Adrenal gland (tissue), 12 donors: Measurements from ENCODE around the gene LHCGR. TPM values are rescaled to one million over a fixed set of nuclear protein-coding genes. Genes with fewer than 3 reads are reported as not detected.

Source experiments
- DNase-seq, 7 donors: peaks; one replicate each; pipeline ENCODE4 v3.0.0-alpha.2; 2019 to 2020
- H3K27ac ChIP-seq, 5 donors: fragments of 200-600 bp; sonication (generic) in 4 of 5; 1 replicate in 3 of 5; 2 replicates in 2 of 5; pipeline versions ENCODE4 v1.5.1 to v1.8.0; 2016 to 2020; ENCODE audit warnings: mild to moderate bottlenecking in 1 of 5
- H3K27me3 ChIP-seq: fragments of 200-600 bp; 2 replicates; pipeline ENCODE4 v1.8.0; 2021
- H3K36me3 ChIP-seq, 2 donors: fragments of 200-600 bp; replicated peaks in 1 of 2; 1 replicate in 1 of 2; 2 replicates in 1 of 2; pipeline versions ENCODE4 v1.5.1 to v1.8.0; 2018 to 2022
- H3K4me1 ChIP-seq, 2 donors: fragments of 200-600 bp; replicated peaks in 1 of 2; 1 replicate in 1 of 2; 2 replicates in 1 of 2; pipeline versions ENCODE4 v1.5.1 to v1.8.0; 2018 to 2021
- H3K4me3 ChIP-seq, 4 donors: fragments of 200-600 bp; sonication (generic) in 3 of 4; one replicate each; pipeline ENCODE4 v1.5.1; 2016 to 2018
- H3K9me3 ChIP-seq, 3 donors: fragments of 200-600 bp; sonication (generic) in 1 of 3; replicated peaks in 1 of 3; 1 replicate in 2 of 3; 2 replicates in 1 of 3; pipeline versions ENCODE4 v1.5.1 to v1.8.0; 2016 to 2021
- CTCF ChIP-seq, 6 experiments: fragments of 450-650 bp in 4 of 6; fragments of 200-600 bp in 2 of 6; sonication (generic) in 1 of 6; IDR thresholded peaks; 1 replicate in 5 of 6; 2 replicates in 1 of 6; pipeline versions ENCODE4 v1.5.1 to v1.8.0; 2016 to 2021; ENCODE audit warnings: antibody characterized with exemption in 6 of 6, mild to moderate bottlenecking in 2 of 6, moderate library complexity in 1 of 6
- POLR2A ChIP-seq, 2 donors: fragments of 450-650 bp; IDR thresholded peaks; one replicate each; pipeline ENCODE4 v1.6.1; 2017; ENCODE audit warnings: antibody characterized with exemption in 2 of 2, mild to moderate bottlenecking in 2 of 2, moderate library complexity in 1 of 2
- WGBS, 4 donors: extraction: QIAGEN DNeasy Blood & Tissue Kit in 2 of 4; methylation state at CpG; one replicate each; pipeline versions ENCODE4 v1.1.5 to v1.1.7; 2013 to 2017; 5-methylcytosine and 5-hydroxymethylcytosine counted together
- intact Hi-C, 2 donors: fragments of 100-400 bp; cut with DNase I; formaldehyde crosslinking; loops; one replicate each; pipeline versions ENCODE4 v1.14.1 to v1.15.0; 2022 to 2023
- polyA plus RNA-seq, 3 donors: library from polyadenylated mRNA; stranded (reverse); fragments of 200-250 nt in 2 of 3; fragments of 350-450 nt in 1 of 3; fragmentation: Illumina TruSeq in 1 of 3; extraction: RNeasy Lipid Tissue Mini Kit (QIAGEN cat#74804) in 1 of 3; gene quantifications; one replicate each; pipeline ENCODE4 v1.2.3, GENCODE V29; 2013 to 2014
- total RNA-seq, 9 donors: library from RNA; depleted of rRNA in 4 of 9; stranded (reverse); fragments of >200 nt in 4 of 9; fragments of 120-200 nt in 1 of 9; fragmentation: NEBNext Ultra II Directional in 1 of 9; extraction: Animal tissue kit (Norgen Biotek cat#: 25700) in 1 of 9; gene quantifications; one replicate each; pipeline versions ENCODE4 v1.1.0 to v1.2.4, GENCODE V29; 2013 to 2023
- donor health status: healthy with polysubstance abuse.
- donor health status: Bipolar disorder and iron deficiency.
- donor health status: DM: yes; HTN: yes; CAD: no.
- donor health status: DM: no; HTN: no; CAD: no.
- donor health status: DM: no; HTN: no; CAD: no.
- donor health status: DM: yes; HTN: yes; CAD: no.

The LHCGR gene
- total and polyA plus RNA-seq, 12 donors, result 0.14 to 4.3 (median 1.6) TPM; not detected in 3

- TF ChIP-seq POLR2A (IDR thresholded peaks at IDR 0.05) (no peak), CTCF (IDR thresholded peaks at IDR 0.05) (no peak)
- Histone ChIP-seq H3K27ac (no peak overlapping the region), H3K36me3 (no peaks in the 10 kb centered on the region), H3K4me3 (no peak overlapping the region), H3K9me3 (no peaks in the 10 kb centered on the region), H3K27me3 (no peaks in the 10 kb centered on the region), H3K4me1 (no peaks in the 10 kb centered on the region)
- WGBS, 4 donors, result 70 to 94% (median 74%) methylated on average over 4 to 8 of the region's 8 CpGs
- no peak for DNase-seq
- intact Hi-C loops, result no loop called here
Observed at GRCh38 chr2:48767330-48767729, 11.8 kb upstream of the LHCGR start.

- Histone ChIP-seq H3K27me3 (no peaks in the 10 kb centered on the region), H3K4me1 (no peaks in the 10 kb centered on the region), H3K36me3 (no peaks in the 10 kb centered on the region), H3K27ac (no peak overlapping the region), H3K9me3 (no peaks in the 10 kb centered on the region), H3K4me3 (no peak overlapping the region)
- DNase-seq, result no peak
- 85 to 88% (median 86%) methylated on average over 3 of the region's 3 CpGs for WGBS, 4 donors
- intact Hi-C loops, result no loop called here
- TF ChIP-seq POLR2A (IDR thresholded peaks at IDR 0.05), result no peak
- no peak for TF ChIP-seq CTCF (IDR thresholded peaks at IDR 0.05)
Observed at GRCh38 chr2:48760826-48761225, 5.3 kb upstream of the LHCGR start.

GRCh38 chr2:48759682-48760081 lies 4.2 kb upstream of the LHCGR start:
- peaks cover 5% of the 10 kb centered on the region for H3K27me3 ChIP-seq
- no peaks in the 10 kb centered on the region for H3K4me1 ChIP-seq
- no peak overlapping the region for H3K27ac ChIP-seq
- 93 to 100% (median 98%) methylated on average over 1 of the region's 1 CpG for WGBS, 4 donors
- TF ChIP-seq CTCF (IDR thresholded peaks at IDR 0.05), result no peak
- no peak for TF ChIP-seq POLR2A (IDR thresholded peaks at IDR 0.05)
- intact Hi-C loops, result no loop called here
- no peak for DNase-seq
- H3K9me3 ChIP-seq, result no peaks in the 10 kb centered on the region
- no peak overlapping the region for H3K4me3 ChIP-seq
- H3K36me3 ChIP-seq, result no peaks in the 10 kb centered on the region

DNA sequence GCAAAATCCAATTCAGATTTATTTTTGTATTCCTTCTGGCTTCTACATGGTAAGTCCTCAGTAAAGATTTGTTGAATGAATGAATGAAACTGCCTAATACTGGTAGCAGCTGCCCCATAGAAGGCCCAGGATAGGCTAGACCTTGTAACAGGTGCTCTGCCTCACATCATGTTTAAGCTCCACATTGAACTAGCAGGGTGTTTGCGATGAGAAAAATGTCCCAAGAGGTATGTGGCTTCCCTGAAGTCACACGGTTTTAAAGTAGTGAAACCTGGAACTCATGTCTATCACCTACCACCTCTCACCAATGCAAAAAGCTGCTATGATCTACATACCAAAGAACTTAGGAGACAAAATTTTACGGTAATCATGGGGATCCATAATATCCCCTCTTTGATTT lies 765 bp upstream of the LHCGR start:
- DNase-seq, result no peak
- intact Hi-C loops, result no loop called here
- Histone ChIP-seq H3K27ac (no peak overlapping the region), H3K9me3 (no peaks in the 10 kb centered on the region), H3K4me1 (no peaks in the 10 kb centered on the region), H3K36me3 (no peaks in the 10 kb centered on the region), H3K27me3 (peaks cover 5% of the 10 kb centered on the region), H3K4me3 (no peak overlapping the region)
- TF ChIP-seq CTCF (IDR thresholded peaks at IDR 0.05) (no peak), POLR2A (IDR thresholded peaks at IDR 0.05) (no peak)
- 42 to 62% (median 59%) methylated on average over 3 of the region's 3 CpGs for WGBS, 4 donors
